Measurements from ENCODE around the gene SINHCAF.

DNA sequence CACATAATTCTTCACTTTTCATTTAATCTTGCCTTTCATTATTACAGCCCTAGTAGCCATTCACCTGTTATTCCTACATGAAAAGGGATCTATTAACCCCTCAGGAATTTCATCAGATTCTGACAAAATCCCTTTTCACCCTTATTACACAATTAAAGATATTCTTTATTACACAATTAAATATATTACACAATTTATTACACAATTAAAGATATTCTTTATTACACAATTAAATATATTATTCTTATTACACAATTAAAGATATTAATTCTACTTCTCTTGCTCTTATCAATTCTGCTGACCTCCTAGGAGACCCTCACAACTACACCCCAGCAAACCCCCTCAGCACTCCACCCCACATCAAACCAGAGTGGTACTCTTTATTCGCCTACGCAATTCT, 77.1 kb downstream of the SINHCAF start:
- TF ChIP-seq, protein P1, sequence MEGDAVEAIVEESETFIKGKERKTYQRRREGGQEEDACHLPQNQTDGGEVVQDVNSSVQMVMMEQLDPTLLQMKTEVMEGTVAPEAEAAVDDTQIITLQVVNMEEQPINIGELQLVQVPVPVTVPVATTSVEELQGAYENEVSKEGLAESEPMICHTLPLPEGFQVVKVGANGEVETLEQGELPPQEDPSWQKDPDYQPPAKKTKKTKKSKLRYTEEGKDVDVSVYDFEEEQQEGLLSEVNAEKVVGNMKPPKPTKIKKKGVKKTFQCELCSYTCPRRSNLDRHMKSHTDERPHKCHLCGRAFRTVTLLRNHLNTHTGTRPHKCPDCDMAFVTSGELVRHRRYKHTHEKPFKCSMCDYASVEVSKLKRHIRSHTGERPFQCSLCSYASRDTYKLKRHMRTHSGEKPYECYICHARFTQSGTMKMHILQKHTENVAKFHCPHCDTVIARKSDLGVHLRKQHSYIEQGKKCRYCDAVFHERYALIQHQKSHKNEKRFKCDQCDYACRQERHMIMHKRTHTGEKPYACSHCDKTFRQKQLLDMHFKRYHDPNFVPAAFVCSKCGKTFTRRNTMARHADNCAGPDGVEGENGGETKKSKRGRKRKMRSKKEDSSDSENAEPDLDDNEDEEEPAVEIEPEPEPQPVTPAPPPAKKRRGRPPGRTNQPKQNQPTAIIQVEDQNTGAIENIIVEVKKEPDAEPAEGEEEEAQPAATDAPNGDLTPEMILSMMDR (IDR thresholded peaks at IDR 0.05; ENCODE audit: low read length), result no peak
- no peak for TF ChIP-seq EZH2 (IDR thresholded peaks at IDR 0.05; ENCODE audit: borderline replicate concordance, low read length)
